HepG2 (cell line): ENCODE results near the gene SIK3. TPM values are rescaled to one million over a fixed set of nuclear protein-coding genes. Genes with fewer than 3 reads are reported as not detected.
A peak's percentile ranks its signal among the peaks of the same experiment; 100 is the strongest.

ENCODE experiments used
- GPBP1L1 ChIP-seq: sonication (generic); formaldehyde crosslinking; IDR thresholded peaks from 2 replicates; pipeline ENCODE4 v1.5.0; 2020; ENCODE audit warnings: mild to moderate bottlenecking, missing genetic modification reagents
- GTF2F1 ChIP-seq: fragments of 150-350 bp; IDR thresholded peaks from 2 replicates; pipeline ENCODE4 v1.6.1; 2014; ENCODE audit warnings: low read length
- HCFC1 ChIP-seq: fragments of 150-350 bp; IDR thresholded peaks from 2 replicates; pipeline ENCODE4 v1.6.1; 2014; ENCODE audit warnings: low read depth, low read length
- MAFF ChIP-seq: IDR thresholded peaks from 2 replicates; pipeline ENCODE4 v1.6.1; 2011; ENCODE audit warnings: low read depth, low read length, improper control_type of control experiment
- NKX3-1 ChIP-seq: sonication (generic); formaldehyde crosslinking; IDR thresholded peaks from 2 replicates; pipeline ENCODE4 v1.5.0; 2020; ENCODE audit warnings: missing genetic modification reagents
- NR0B2 ChIP-seq: sonication (generic); formaldehyde crosslinking; IDR thresholded peaks from 2 replicates; pipeline ENCODE4 v1.4.0; 2020; ENCODE audit warnings: mild to moderate bottlenecking, missing genetic modification reagents
- RAD21 ChIP-seq: fragments of 450-650 bp; formaldehyde crosslinking; IDR thresholded peaks from 2 replicates; pipeline ENCODE4 v1.5.0; 2020; ENCODE audit warnings: mild to moderate bottlenecking
- RFX5 ChIP-seq: IDR thresholded peaks from 2 replicates; pipeline ENCODE4 v1.6.1; 2011; ENCODE audit warnings: low read depth, low read length, improper control_type of control experiment
- TOE1 ChIP-seq: sonication (generic); formaldehyde crosslinking; IDR thresholded peaks from 2 replicates; pipeline ENCODE4 v1.4.0; 2020; ENCODE audit warnings: mild to moderate bottlenecking, missing genetic modification reagents
- ZNF124 ChIP-seq: sonication (generic); formaldehyde crosslinking; IDR thresholded peaks from 2 replicates; pipeline ENCODE4 v1.4.0; 2020; ENCODE audit warnings: missing genetic modification reagents
- ZNF256 ChIP-seq: sonication (generic); formaldehyde crosslinking; conservative IDR thresholded peaks from 2 replicates; pipeline ENCODE4 v1.4.0; 2020; ENCODE audit warnings: missing genetic modification reagents
- ZNF296 ChIP-seq: sonication (generic); formaldehyde crosslinking; conservative IDR thresholded peaks from 2 replicates; pipeline ENCODE4 v1.5.0; 2020; ENCODE audit warnings: mild to moderate bottlenecking, missing genetic modification reagents
- ZNF576 ChIP-seq: sonication (generic); formaldehyde crosslinking; IDR thresholded peaks from 2 replicates; pipeline ENCODE4 v1.4.0; 2020; ENCODE audit warnings: mild to moderate bottlenecking, missing genetic modification reagents
- ZNF644 ChIP-seq: IDR thresholded peaks from 2 replicates; pipeline ENCODE4 v1.6.1; 2016; ENCODE audit warnings: low read depth
- ZNF782 ChIP-seq: sonication (generic); formaldehyde crosslinking; IDR thresholded peaks from 2 replicates; pipeline ENCODE4 v1.4.0; 2020; ENCODE audit warnings: missing genetic modification reagents, mild to moderate bottlenecking, borderline replicate concordance
- ZSCAN12 ChIP-seq: sonication (generic); formaldehyde crosslinking; IDR thresholded peaks from 2 replicates; pipeline ENCODE4 v1.9.0; 2021; ENCODE audit warnings: mild to moderate bottlenecking, missing genetic modification reagents
- ZSCAN21 ChIP-seq: sonication (generic); formaldehyde crosslinking; IDR thresholded peaks from 2 replicates; pipeline ENCODE4 v1.8.0; 2022; ENCODE audit warnings: mild to moderate bottlenecking, missing genetic modification reagents, moderate library complexity, borderline replicate concordance
- ZSCAN22 ChIP-seq: sonication (generic); formaldehyde crosslinking; IDR thresholded peaks from 2 replicates; pipeline ENCODE4 v1.4.0; 2020; ENCODE audit warnings: mild to moderate bottlenecking, missing genetic modification reagents
- ZSCAN9 ChIP-seq: IDR thresholded peaks from 2 replicates; pipeline ENCODE4 v1.6.1; 2016; ENCODE audit warnings: borderline replicate concordance
- polyA plus RNA-seq, 8 experiments: library from polyadenylated mRNA; depleted of rRNA in 3 of 8; stranded (reverse) in 7 of 8; unstranded in 1 of 8; fragments of >200 nt; fragmentation: Illumina TruSeq in 4 of 8; extraction: Trizol in 4 of 8; gene quantifications; 2 replicates each; pipeline versions ENCODE4 v1.2.1 to v1.2.3, GENCODE V29; 2011 to 2016; ENCODE audit warnings: low read depth in 4 of 8, missing spikeins in 1 of 8, mixed read lengths in 1 of 8; ENCODE audit not compliant: insufficient read depth in 1 of 8
- total RNA-seq, 5 experiments: library from RNA; depleted of rRNA; stranded (reverse); fragments of >200 nt; fragmentation: Illumina TruSeq; extraction: Trizol; gene quantifications; 2 replicates each; pipeline ENCODE4 v1.2.3, GENCODE V29; 2016; ENCODE audit warnings: low read depth in 1 of 5
- TF ChIP-seq, protein P1 (sequence below), 2 experiments: sonication (generic) in 1 of 2; formaldehyde crosslinking in 1 of 2; IDR thresholded peaks; 2 replicates each; pipeline versions ENCODE4 v1.4.0 to v1.6.1; 2016 to 2020; ENCODE audit warnings: borderline replicate concordance in 1 of 2, low read depth in 1 of 2, mild to moderate bottlenecking in 1 of 2, missing genetic modification reagents in 1 of 2
- TF ChIP-seq, protein P2 (sequence below): sonication (generic); formaldehyde crosslinking; IDR thresholded peaks from 2 replicates; pipeline ENCODE4 v1.4.0; 2020; ENCODE audit warnings: missing genetic modification reagents

Gene SIK3
- total and polyA plus RNA-seq, 2 of the 13 experiments (the other 11 are each of a cell fraction or from before 2014, with no cell fraction given): 5.7 to 9.8 TPM

DNA sequence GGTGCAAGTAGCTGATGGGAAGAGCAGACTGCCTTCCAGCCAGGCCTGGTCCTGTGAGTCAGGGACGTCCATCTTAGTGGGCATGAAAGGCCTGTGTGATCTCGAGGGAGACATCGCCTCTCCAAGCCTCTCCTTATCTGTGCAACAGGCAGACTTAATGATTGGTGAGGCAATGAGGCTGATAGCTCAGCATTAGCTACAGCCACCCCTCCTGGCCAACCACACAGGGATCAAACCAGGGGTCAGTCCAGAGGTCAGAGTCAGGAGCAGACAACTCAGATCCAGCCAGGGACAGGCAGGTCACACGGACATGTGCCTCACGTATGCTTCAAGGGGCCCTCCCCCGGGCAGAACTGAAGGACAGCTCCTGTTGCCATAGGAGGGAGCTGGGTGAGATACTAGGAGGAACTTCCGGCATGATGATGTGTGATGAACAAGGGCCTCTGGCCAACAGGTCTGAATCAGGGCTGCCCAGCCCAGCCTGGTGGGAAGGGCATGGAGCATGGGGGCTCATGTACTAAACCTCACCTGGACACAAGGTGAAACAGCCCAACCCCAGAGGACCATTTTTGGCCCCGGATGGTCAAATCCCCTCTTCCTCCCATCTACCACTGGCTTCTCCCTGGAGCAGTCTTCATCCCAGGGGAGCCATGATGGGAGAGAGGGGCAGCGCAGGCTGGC lies 271.3 kb downstream of the SIK3 start (continued):
- TF ChIP-seq, protein P1, sequence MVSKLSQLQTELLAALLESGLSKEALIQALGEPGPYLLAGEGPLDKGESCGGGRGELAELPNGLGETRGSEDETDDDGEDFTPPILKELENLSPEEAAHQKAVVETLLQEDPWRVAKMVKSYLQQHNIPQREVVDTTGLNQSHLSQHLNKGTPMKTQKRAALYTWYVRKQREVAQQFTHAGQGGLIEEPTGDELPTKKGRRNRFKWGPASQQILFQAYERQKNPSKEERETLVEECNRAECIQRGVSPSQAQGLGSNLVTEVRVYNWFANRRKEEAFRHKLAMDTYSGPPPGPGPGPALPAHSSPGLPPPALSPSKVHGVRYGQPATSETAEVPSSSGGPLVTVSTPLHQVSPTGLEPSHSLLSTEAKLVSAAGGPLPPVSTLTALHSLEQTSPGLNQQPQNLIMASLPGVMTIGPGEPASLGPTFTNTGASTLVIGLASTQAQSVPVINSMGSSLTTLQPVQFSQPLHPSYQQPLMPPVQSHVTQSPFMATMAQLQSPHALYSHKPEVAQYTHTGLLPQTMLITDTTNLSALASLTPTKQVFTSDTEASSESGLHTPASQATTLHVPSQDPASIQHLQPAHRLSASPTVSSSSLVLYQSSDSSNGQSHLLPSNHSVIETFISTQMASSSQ (IDR thresholded peaks at IDR 0.05; ENCODE audit: low read depth): peak; percentile 40; the same call in 1 of the 2 replicates
- TF ChIP-seq, protein P1 (CRISPR knock-in tag; IDR thresholded peaks at IDR 0.05; ENCODE audit: borderline replicate concordance): peak; percentile 86; the same call in 1 of the 2 replicates
- TF ChIP-seq RAD21 (CRISPR knock-in tag) (peak; percentile 47; the same call in 1 of the 2 replicates), ZNF256 (CRISPR knock-in tag) (no peak; the same call in 1 of the 2 replicates), ZSCAN12 (CRISPR knock-in tag) (0 out of 2 replicates have a peak, but pooled peaks have one; percentile 19), GTF2F1 (no peak), ZSCAN22 (CRISPR knock-in tag) (no peak; the same call in 1 of the 2 replicates), NKX3-1 (CRISPR knock-in tag) (0 out of 2 replicates have a peak, but pooled peaks have one; percentile 45), ZSCAN21 (CRISPR knock-in tag) (peak; percentile 93; the same call in 1 of the 2 replicates), ZNF124 (CRISPR knock-in tag) (peak; percentile 67), TOE1 (peak; percentile 84; the same call in 1 of the 2 replicates), NR0B2 (CRISPR knock-in tag) (no peak), HCFC1 (no peak), ZNF296 (CRISPR knock-in tag) (peak; percentile 26), ZSCAN9 (CRISPR knock-in tag) (peak; percentile 28; the same call in 1 of the 2 replicates), RFX5 (no peak), ZNF576 (CRISPR knock-in tag) (no peak), GPBP1L1 (CRISPR knock-in tag) (no peak), ZNF782 (no peak), ZNF644 (CRISPR knock-in tag) (peak; percentile 46; the same call in 1 of the 2 replicates), MAFF (no peak)
- TF ChIP-seq, protein P2, sequence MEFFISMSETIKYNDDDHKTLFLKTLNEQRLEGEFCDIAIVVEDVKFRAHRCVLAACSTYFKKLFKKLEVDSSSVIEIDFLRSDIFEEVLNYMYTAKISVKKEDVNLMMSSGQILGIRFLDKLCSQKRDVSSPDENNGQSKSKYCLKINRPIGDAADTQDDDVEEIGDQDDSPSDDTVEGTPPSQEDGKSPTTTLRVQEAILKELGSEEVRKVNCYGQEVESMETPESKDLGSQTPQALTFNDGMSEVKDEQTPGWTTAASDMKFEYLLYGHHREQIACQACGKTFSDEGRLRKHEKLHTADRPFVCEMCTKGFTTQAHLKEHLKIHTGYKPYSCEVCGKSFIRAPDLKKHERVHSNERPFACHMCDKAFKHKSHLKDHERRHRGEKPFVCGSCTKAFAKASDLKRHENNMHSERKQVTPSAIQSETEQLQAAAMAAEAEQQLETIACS: no peak; the same call in 1 of the 2 replicates
